Bone marrow (tissue), 2 donors: ENCODE data around the gene DAD1.
A peak's percentile ranks its signal among the peaks of the same experiment; 100 is the strongest.
"Not testable (repeated sequence)": the region's sequence is repeated elsewhere in the genome, so short reads cannot be mapped to it uniquely, and the experiment has no call there.

Experiments used
- DNase-seq, 2 donors: peaks; one replicate each; lab custom pipeline; 2025; lab: John Stamatoyannopoulos, UW

DAD1 gene

DNA sequence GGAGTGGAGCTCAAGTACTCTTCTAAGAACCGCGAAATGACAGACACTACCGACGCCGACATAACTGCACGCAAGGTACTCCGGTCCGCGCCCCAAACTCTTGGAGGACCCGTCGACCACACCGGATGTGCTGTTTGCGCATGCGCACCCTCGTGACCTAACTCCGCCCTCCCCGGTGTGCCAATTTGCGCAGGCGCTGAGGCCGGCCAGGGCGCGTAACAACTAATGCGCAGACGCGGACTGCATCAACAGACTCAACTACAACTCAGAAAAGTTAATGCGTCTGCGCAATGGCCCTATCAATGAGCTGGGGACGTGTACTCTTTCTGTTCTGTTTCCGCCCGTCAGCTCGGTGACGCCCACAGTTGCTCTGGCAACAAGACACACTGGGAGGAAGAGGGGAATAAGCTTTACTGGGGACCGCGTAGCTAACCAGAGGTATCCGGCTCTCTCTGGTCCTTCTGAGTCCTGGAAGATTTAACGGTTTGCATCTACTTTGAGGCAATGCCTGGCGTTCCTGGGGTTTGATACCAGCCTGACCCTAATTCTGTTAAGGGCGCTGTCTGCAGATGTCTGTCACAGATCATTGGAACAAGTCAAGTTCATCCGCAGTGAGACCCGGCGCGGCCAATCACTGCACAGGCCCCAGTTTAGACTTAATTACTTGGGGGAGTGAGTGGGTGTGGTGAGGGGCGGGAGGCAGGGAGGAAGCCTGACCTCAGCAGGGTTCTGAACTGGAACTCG lies at the start of gene DAD1:
Gene DAD1, minus strand, starts transcription at position 129 of the 744 bp plus-strand sequence. Its CDS starts 67 bp downstream, at position 62.
- peak; percentile 97 to 100 for DNase-seq

DNA sequence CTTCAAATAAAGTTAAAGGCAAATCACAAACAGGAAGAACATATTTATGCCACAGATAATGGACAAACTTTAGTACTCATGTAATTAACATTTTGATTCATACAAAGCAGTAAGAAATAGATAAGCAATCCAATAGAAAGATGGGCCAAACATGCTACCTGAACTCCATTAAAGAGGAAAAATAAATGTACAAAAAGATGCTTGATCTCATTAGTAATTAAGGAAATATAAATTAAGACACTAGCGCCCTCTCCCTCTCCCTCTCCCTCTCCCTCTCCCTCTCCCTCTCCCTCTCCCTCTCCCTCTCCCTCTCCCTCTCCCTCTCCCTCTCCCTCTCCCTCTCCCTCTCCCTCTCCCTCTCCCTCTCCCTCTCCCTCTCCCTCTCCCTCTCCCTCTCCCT lies 47.0 kb upstream of the DAD1 start:
- not testable (repeated sequence) for DNase-seq

DNA sequence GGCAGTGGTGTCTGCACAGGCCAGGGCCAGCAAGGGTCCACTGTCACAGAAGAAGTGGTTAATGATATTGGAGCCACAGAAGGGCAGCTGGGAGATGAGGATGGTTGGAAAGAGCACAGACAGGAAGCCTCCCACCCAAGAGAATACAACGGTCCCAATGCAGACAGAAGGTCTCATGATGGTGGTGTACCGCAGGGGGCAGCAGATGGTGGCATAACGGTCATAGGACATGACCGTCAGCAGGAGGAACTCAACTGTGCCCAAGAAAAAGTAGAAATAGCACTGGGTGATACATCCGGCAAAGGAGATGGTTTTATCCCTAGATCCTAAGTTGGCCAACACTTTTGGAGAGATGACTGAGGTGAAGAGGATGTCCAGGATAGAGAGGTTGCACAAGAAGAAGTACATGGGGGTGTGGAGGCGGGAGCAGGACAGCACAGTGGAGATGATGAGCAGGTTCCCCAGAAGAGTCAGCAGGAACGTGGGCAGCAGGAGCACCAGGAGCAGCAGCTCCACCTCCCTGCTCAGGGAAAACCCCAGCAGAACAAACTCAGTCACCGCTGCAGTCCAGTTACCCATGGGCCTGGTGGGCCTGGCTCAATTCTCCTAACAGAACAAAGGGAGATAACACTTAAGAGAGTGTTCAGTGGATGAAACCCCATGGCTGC lies 45.3 kb upstream of the DAD1 start:
- DNase-seq, result no peak

DNA sequence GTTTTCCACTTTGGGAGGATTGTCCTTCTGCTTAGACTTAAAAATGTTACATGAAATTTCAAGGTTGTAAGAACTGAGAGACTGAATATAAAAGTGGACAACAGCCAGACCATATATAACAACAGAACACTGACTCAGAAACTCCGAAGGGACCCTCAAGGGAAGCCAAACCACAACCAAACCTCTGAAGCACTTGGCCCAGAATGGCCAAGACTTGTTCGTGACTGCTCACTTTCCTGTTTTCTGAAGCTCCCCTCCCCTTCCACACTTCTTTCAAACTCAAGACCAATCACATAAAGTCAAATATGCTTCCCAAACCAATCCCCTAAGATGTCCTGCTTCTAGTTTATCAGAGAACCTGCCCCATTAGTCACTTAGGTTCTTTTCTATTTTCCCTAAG lies 41.5 kb upstream of the DAD1 start:
- no peak for DNase-seq

DNA sequence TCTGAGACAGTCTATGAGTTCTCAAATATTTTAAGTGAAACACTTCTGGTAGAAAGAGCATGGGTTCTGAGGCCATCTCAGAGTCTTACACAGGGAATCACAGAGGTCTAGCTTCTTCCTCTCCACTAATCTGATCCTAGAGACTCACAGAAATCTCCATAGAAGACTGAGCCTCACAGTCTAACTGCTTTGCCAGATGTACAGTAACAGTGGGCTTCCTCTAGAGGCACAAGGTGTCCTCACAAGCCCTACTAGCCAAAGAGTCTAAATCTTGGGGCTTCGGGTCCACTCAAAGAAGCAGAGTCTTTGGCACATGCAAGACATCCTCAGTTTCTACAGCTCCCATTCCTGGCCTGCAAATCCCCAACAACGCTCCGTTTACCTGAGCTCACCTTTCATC lies 41.0 kb upstream of the DAD1 start:
- DNase-seq, result no peak

DNA sequence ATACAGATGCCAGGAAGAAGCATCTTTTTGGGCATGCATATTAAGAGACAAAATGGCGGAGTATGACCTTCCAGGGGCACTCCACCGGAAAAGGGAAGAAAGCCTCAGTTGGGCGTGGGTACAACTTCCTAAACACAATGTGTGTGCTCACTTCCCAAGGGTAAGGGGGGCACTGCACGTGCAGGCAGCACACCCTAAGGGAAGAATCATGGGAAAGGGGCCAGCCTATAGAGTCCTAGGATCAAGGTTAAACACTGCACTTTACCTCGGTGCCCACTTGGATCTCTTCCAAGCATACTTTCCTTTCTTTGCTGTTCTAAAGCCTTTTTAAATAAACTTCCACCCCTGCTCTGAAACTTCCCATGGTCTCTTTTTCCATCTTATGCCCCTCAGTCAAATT lies 40.3 kb upstream of the DAD1 start:
- no peak for DNase-seq

DNA sequence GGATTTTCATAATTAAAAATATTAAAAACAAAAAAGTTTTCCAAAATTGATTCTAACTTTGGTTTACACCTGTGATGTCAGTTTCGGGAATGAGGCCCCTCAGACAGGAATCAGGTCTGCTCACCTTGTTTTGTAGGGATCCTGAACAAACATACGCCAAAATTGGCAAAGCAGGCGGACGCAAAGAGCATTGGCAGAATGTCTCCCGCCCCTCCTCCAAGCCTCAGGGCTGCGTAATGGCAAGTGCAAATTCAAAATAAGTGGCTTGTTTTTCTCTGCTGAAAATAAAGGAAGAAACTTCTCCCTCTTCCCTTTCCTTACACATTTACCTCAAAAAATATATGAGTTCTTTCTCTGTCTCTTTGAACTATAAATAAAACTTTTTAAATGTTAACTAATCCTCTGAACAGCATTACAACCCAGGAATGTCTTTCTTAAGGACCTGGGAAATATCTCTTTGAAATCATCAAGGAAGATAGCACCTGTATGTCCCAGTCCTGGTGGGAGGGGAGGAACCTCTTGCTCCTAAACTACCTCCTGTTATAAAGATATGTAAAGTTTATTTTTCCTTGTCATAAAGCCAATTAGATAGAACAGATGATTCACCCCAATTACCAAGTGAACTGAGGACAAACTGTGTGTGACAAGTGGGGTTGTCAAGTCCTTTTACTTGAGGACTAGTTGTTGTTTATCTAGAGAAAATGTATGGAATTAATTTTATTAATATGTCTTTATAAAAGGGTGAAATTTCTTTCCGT lies 38.7 kb upstream of the DAD1 start:
- no peak for DNase-seq

DNA sequence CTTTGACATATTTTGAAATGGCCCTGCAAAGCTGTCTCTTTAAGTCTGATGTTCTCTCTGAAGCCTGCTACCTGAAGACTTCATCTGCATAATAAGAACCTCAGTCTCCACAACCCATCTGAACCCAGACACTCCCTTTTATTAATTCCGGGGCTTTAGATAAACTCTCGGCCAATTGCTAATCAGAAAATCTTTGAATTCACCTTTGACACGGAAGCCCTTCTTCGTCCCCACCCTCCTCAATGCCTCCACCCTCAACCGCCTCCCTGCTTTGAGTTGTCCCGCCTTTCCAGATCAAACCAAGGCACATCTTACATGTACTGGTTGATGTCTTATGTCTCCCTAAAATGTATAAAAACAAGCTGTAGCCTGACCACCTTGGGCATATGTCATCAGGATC lies 37.6 kb upstream of the DAD1 start:
- no peak for DNase-seq

DNA sequence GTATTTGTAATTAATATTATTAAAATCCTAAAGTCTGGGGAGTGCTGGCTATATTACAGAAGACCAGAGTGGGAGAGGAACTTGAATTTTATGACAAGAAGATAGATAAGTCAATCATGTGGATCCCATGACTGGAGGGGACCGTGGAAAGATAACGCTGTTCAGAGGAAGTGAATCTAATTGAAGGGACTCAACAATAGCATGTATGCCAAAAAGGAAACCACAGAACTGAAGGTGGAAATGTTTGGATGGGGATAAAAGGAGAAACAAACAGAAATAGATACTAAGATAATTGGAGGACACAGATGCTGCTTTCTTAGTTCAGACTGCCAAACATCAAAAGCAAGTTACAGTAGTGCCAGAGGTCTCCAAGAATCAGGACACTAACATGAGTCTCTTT lies 34.0 kb upstream of the DAD1 start:
- DNase-seq, result peak in 1 of 2 donors; percentile 40

DNA sequence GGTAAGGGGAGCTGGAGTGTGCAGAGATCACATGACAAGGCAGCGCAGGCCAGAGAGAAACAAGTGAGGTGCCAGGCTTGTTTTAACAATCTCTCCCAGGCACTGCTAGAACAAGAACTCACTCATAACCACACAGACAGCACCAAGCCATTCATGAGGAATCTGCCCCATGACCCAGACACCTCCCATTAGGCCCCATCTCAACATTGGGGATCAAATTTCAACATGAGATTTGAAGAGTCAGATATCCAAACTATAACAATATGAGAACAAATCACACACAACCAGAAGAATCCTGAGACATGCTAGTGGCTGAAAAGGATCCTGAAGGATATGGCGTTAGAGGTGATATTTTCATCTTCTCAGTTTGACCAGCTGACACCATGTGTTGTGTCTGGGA lies 33.2 kb upstream of the DAD1 start:
- DNase-seq, result no peak

DNA sequence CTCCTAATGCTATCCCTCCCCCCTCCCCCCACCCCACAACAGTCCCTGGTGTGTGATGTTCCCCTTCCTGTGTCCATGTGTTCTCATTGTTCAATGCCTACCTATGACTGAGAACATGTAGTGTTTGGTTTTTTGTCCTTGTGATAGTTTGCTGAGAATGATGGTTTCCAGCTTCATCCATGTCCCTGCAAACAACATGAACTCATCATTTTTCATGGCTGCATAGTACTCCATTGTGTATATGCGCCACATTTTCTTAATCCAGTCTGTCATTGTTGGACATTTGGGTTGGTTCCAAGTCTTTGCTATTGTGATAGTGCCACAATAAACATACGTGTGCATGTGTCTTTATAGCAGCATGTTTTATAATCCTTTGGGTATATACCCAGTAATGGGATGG lies 26.7 kb upstream of the DAD1 start:
- not testable (repeated sequence) for DNase-seq

DNA sequence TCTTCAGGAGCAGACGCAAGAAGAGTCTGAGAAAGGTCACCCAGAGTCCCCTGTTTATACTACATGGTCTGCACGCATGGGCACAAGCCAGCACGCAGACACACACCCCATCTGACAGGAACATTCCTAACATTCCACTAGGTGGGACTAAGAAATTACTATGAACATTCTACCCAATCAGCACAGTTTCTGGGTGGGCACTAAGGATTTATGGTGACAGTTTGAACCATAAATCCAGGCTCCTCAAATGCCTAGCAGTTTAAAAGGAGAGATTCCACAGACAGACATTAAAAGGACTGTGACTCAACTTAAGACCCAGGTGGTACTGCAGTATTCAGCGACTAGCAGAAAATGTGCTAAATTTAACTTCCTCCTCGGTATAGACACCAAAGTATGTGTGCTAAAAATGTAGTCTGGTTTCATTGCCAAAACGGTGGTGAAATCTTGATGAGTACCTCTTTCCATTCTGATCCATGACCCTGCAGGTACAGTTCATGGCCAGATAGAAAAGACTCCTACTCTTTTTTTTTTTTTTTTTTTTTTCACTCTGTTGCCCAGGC lies 25.3 kb upstream of the DAD1 start:
- DNase-seq, result peak in 1 of 2 donors; percentile 27

DNA sequence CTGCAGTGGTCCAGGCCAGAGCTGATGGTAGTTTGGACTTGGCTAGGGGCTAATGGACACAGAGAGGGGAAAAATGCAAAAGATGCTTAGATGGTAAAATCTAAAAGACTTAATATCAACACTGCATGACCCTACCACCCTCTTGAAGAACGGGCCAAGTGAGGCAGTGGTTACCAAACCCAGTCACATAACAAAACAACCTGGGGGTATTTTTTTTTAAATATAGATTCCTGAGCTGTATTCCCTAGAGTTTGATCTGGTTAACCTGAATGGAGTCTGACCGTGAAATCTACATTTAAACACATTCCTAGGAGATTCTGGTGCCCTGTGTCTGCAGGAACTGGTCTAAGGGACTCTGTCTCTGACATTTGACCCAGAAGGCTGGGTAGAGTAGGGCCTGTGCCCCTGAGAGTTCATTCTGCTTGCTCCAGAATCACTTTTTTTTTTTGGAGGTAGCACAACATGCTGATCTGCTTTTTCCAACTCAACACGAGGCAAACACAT lies 24.8 kb upstream of the DAD1 start:
- no peak for DNase-seq

DNA sequence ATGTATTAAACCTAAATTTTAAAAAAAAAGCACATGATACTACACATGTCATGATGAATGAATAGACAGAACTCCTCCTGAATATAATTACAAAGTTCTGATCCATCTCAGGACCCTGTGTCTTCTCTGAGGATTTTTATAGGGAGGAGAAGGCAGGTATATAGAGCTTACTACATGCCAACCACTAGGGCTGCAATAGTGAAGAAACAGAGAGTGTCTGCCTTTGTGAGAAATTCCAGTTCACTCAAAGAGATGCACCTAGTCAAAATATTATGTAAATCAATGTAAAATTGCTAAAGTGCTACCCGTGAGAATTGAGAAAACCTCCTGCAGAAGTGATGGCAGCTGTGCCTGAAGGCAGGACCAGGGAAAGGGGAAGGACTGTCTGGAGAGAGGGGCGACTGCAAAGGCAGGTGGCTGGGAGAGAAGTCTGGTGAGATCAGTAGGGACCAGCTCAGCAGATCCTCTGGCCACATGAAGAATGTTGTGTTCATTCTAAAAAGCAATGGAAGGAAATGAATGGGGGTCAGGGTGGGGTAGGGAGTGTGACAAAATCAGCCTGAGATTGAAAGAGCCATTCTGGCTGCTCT lies 24.2 kb upstream of the DAD1 start:
- DNase-seq, result no peak

DNA sequence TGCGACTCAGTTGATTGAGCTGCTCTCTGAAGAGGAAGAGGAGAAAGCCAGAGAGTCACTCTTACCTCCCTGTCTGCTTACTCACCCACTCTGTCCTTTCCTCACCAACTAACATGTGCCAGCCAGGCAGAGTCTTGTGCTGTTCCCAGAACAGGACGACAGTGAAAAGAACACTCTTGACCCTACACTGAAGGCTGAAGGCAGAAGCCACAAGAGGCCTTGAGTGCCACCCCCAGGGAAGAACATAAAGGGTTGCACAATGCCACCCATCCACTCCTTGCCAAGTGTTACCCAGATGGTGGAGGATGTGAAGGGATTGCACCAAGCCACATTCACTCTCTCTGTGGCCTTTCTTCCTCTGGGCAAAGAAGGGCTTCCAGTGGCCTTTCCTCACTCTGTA lies 21.9 kb upstream of the DAD1 start:
- DNase-seq, result no peak

DNA sequence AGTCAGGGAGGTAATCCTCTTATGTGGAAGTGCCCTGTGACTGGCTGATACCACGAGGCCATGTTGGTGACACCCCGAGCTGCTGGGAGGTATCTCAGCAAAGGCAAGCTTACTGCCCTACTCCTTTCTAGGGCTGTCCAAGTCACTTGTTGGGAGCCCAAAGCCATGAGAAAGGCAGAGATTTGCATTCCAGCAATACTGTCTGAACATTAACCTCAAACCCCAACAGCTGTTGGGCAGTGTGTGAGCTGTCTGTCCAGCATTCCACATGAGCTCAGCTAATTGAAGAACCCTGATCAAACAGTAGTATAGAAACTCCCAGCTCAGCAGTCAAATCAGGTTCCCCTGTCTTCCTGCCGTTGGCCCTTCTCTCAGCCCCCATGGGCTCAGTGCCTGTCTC lies 18.3 kb upstream of the DAD1 start:
- DNase-seq, result no peak

DNA sequence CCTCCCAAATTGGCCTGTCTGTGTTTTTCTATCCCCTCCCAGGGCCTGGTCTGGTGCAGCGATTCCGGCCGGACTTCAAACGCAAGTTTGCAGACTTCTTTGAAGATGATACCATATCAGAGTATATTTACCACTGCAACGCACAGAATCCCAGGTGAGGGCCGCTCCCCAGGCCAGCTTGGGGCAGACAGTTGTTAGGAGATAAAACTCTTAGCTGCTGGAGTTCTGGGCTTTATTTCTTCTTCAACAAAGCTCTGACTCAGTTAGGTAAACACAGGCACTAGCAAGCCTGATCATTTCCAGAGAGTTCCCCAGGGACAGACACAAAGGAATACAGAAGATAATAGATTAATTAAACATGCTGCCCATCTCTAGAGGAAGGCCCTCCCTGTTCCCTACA lies 17.4 kb upstream of the DAD1 start:
- DNase-seq, result no peak

DNA sequence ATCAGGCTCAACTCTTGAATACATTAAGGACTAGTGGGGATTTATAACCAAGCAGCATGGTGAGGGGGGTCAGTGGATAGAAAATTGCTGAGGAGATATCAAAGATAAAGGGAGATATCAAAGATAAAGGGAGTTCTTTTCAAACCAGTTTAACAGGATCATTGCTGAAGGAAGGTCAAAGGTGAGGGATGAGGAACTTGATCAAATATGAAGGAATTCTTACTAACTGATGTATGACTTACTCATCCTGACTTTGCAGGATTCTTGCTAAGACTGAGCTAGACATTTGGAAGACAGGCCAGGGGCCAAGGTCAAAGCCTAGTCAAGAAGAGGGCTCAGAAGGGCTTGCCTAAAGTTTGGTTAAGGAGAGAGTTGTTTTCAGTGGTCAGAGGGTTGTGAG lies 13.8 kb upstream of the DAD1 start:
- DNase-seq, result no peak

DNA sequence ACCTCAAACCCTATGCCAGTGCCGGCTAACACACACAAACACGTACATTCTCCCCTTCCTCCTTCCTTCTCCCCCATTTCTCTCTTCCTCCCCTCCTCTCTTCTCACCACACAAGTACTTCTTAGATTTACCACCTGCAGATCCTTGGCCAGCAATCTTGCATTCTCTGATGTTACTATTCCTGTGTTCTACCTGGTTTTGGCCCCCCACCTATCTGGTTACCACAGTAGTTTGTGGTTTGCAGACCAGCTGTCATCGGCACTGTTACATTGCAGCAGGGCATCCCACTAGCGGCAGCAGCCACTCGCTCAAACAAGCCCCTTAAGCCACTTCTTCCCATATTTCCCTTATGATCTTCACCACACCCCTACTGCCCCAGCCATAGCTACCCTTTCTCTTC lies 13.0 kb upstream of the DAD1 start:
- DNase-seq, result no peak

DNA sequence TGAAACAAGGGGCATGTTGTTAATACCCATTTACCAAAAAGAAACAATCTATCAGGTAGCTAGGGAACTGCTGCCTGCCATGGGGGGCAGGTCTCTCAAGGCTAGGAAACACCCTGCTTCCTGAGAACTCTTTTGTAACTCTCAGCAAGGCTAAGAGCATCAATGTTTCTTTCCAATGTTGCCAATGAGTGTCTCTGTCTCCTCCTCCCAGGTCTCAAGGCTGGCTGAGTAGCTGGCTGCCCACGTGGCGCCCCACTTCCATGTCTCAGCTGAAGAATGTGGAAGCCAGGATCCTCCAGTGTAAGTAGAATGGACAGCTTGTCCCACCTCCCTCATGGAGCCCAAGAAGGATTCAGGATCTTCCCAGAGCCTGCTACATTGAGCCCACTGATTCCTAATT lies 12.4 kb upstream of the DAD1 start:
- DNase-seq, result no peak

DNA sequence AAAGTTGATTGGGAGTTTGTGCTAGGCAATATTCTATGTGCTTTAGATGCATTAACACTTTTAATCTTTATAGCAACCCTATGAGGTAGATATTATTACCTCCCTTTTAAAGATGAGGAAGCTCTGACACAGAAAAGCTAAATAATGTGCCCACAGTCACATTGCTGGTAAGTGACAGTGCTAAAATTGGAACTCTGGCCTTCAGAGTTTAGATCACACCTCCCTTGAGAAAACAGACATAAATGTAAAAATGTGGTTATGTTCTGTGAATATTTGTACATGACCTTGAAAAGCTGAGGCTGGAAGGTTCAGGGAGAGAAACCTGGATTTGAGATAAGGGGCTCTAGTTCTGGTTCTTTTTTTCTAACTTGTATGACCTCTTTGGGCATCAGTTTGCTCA lies 11.0 kb upstream of the DAD1 start:
- no peak for DNase-seq

DNA sequence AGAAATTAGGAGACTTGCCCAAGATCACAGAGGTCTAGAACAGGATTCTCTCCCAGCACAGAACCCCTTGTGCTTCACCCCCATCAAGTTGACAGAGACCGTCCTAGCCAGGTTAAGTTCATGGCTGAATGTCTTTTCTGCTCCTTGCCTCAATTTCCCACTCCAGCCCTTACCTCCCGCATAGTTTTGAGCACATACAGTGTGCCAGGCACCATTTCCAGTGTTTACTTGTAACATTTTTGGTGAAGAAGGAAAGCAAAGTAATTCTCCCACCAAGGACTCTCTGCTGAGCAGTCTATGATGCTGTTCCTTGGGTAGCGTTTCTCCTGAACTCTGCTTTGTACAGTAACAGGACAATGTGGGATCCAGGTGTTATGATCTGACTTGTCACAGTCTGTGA lies 10.3 kb upstream of the DAD1 start:
- no peak for DNase-seq
